HG03196 (cell line): ENCODE data around the gene DNAJB4.
"Not testable (repeated sequence)": the region's sequence is repeated elsewhere in the genome, so short reads cannot be mapped to it uniquely, and the experiment has no call there.

Experiments
- ATAC-seq: cut with Tn5 transposase; IDR thresholded peaks from one replicate; pipeline ENCODE4 v1.9.1; 2021; ENCODE audit not compliant: unreplicated experiment

DNAJB4 gene

DNA sequence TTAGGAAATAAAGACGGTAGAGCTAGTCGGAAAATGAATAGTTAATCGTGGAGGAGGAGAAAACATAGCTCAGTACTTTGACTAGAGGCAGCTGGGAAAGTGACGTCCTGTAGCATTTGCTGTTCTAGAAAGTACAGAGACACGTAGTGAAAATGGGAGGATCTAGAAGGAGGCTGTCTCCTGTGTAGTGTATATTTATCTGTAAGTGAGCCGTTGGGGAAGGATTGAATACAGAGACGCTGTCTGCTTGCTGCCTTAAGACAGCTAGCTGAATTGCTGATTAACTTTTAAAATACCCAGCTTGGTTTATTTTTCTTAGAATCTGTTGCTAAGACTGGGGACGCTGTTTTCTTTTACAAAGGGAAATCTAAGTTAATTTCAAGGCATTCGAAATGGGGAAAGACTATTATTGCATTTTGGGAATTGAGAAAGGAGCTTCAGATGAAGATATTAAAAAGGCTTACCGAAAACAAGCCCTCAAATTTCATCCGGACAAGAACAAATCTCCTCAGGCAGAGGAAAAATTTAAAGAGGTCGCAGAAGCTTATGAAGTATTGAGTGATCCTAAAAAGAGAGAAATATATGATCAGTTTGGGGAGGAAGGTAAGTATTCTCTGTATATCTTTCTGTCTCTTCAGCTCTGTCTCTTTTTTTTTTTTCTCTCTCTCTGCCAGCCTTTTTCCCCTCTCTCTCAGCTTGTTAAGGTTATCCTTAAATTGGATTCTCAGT is at the start of gene DNAJB4:
TSS of gene DNAJB4 (plus strand) at position 221 of the 729 bp plus-strand sequence. CDS start at position 393, 172 bp downstream.
- peak; percentile 98 for ATAC-seq

DNA sequence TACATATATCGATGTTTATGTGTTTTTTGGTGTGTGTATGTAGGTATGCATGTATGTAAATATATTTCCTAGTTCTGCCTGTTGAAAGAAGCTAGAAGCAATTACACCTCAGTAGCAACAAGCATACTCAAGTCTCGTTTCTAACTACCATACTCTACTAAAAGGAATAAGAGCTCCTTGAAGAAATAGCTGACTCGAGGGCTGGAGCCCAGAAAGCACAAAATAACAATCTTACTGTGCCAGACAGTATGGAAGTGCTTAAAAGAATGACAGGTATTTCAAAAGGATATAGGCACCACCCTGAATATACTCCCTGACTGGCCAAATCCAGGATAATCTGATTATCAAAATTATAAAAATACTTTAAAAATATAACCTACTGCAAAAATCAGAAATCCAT is 49.0 kb upstream of the DNAJB4 start:
- no peak for ATAC-seq

DNA sequence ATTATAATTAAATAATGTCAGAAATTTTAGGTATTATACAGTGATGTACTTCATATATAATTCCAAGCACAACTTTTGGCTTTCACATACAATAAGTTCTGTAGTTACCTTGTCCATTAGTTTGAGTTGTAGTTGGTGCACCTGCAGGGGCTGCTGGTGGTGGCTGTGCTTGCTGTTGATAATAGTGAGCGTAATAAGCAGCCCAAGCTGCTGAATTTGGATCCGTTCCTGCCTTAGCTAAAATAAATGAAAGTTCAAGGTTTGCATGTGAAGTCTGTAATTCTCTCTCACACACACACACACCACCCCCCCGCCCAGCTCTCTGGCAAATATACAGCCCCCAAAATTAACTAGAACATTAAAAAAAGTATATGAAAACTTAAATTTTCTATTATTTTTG is 48.3 kb upstream of the DNAJB4 start:
- no peak for ATAC-seq

DNA sequence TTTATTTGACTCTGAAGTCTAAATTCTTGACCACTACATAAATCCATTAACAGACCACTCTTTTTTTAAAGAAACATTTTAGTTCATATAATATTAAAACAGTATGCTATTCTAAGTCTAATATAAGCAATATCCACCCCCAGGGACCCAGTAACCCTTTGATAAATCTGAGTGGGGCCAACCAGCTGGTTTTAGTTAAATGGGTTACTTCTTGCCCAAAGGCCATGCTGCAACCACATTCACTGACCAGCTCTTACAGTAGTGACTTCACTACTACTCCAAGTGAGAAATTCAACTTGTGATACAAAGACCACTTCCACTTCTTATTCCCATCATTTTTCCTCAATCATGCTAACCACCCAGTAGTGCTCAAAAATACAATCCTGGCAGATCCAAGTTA is 46.3 kb upstream of the DNAJB4 start:
- no peak for ATAC-seq

DNA sequence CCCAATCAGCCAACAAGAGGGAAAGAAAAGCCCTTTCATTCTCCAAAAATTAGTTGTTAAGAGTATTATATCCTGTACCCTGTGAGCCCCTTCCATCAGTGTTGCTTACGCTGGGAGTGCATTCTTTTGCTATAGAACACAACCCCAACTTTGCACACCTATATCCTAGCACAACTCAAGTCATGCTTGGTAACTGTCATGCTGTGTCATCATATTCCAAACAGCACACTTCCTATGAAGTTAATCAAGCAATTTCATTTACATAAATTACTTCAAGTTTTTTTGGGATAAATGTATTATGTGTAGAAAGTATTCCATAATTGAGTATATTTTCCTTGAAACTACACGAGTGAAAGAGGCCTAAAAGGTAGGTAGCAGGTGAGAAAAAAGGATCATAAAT is 45.9 kb upstream of the DNAJB4 start:
- no peak for ATAC-seq

DNA sequence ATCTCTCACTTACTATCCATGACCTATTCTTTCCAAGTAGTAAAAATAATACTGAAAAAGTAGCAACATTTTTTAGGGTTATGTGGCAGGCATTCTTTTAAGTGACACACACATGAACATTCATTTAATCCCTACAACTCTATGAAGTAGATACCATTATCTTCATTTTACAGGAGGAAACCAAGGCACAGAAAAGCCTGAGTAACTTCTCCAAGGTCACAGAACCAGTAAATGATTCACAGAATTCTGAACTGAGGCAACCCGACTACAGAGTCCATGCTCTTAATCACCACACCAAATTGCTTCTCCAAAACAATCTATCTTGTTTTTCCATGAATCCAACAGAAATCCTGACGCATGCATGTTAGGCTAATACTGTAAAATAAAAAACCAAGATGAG is 43.3 kb upstream of the DNAJB4 start:
- ATAC-seq: no peak

DNA sequence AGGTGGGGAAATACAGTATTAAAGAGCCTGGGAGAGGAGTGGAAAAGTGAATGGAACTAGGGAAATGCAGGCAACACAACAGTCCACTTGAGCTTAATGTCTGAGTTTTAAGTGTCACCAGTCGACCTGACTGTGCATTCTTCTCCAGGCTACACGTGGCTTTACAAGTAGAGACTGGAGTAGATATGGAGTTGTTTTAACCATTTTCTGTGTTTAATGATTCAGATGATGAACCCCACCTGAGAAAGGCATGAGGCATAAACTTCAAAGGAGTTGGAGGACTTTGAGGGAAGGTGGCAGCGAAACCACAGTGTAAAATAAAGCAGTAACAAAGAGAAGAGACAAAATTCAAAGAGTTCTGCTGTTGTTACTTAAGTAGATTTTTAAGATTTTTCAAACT is 38.4 kb upstream of the DNAJB4 start:
- ATAC-seq: no peak

DNA sequence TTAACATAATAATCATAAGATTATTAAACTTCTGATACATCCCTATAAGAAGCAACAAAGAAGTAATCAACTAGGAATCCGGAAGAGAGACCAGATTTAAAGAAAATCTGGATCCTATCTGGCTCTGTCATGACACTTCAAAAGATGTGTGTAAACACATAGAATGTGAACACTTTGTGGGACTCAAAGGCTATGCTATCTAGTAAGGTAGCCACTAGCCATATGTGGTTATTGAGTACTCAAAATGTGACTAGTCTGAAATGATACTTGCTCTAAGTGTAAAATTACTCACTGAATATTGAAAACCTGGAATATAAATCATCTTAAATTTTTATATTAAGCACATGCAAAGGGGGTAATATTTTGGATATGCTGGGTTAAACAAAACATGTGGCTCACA is 34.5 kb upstream of the DNAJB4 start:
- ATAC-seq: no peak

DNA sequence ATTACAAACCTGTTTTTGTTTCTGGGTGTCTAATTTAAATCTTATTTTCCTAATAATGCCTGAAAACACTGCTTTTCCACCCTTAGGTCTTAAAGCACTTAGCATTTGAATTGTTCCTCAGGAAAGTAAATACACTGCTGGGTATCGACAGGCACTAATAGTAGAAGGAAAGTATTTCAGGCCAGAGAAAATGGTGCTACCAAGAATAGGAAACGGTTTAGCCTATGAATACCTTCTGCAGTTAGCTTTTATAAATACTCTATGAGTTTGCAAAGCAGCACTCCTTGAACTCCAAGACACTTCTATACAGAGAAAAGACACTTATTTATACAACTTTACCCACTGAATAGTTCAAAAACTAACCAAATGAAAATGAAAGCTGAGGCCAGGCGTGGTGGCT is 32.7 kb upstream of the DNAJB4 start:
- no peak for ATAC-seq

DNA sequence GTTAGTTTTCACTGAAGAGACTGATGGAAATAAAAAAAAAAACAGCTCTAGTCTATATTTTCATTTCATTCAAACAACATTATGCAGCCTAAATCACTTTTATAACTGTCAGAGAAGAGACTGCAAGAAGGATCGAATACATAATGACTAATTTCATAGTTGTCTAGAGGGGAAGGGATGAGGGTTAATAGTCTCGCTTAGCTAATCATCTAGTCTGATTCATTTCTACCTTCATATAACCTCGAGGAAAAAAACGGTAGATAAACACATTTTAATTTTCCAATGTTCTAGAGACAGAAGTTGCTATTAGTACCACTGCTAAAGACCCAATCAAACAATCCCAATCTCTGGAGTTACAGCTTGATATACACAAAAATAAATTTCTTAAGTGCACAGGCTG is 29.4 kb upstream of the DNAJB4 start:
- no peak for ATAC-seq

DNA sequence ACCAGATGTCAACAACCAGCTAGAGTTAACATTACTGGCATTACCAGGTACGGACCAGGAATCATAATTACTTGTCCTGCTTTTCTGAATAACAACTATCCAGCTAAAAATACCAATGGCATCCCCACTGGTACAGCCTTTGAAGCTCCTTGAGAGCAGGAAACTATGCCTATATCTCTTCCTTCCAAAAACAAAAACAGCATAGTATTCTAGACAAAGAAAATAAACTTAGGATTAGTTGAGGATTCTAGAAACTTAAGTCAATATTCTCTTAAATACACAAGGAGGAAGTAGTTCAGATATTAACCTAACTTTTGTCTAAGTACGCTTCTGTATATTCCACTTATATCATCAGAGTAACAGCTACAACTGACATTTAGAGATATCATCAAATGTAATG is 28.8 kb upstream of the DNAJB4 start:
- ATAC-seq: no peak

DNA sequence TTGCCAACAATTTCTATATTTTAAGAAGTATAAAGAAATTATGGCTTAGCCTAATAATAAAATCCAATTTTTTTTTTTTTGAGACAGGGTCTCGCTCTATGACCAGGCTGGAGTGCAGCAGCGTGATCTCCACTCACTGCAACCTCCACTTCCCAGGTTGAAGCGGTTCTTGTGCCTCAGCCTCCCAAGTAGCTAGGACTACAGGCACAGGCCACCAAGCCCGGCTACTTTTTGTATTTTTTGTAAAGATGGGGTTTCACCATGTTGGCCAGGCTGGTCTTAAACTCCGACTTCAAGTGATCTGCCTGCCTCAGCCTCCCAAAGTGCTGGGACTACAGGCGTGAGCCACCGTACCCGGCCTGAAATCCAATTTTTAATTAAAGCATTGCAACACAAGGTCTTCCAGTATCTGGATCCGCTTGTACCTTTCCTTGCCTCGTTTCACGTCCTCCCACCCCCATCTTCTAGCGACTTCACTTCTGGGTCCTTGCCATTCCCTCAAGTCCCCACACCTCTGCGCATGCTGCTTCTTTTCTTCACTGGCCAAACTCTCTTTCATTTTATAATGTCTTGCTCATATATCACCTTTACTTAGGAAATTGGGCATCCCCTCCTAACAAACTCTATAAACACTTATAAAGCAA is 28.2 kb upstream of the DNAJB4 start:
- ATAC-seq: no peak

DNA sequence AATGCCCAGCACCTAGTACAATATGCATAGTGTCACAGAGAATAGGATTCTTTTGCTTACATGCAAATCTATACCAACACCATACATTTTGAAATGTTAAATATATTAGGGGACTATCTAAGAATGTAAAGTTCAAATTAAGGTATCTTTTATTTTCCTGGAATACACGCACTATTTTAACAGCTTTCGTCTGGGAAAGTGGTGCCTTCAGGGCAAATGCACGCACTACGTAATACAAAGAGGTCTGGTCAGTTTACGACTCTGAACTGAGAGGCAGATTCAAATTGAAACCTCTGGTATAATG is 26.8 kb upstream of the DNAJB4 start:
- ATAC-seq: no peak

DNA sequence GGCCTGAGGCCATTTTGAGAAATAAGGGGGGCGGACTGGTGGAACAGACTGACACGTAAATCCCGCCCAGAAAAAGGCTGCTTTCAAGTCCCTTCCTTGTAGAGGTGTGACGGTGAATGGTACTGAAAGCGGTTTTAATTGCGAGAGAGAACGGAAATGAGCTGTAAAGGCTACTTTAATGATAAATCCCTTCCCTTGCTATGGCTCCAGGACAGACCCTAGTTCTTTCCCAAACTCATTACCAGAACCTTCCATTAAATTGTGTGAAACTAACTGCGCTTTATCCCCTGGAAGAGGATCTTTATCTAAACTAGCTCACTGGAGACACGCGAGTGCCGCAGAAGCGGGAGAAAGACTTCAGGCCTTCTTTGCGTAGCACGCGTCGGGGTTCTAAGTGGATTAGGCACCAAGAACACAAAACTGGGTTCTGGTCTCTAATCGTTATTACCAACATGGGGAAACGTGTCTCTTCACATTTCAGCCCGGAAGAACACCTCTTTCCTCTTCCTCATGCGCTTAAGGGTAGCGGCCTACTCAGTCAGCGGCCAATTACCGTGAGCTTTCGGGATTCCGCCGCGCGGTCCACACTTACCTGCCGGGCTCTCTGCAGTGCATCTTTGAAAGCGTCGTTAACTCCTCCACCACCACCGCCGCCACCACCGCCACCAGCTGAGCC is 26.3 kb upstream of the DNAJB4 start:
- ATAC-seq: peak; percentile 77

DNA sequence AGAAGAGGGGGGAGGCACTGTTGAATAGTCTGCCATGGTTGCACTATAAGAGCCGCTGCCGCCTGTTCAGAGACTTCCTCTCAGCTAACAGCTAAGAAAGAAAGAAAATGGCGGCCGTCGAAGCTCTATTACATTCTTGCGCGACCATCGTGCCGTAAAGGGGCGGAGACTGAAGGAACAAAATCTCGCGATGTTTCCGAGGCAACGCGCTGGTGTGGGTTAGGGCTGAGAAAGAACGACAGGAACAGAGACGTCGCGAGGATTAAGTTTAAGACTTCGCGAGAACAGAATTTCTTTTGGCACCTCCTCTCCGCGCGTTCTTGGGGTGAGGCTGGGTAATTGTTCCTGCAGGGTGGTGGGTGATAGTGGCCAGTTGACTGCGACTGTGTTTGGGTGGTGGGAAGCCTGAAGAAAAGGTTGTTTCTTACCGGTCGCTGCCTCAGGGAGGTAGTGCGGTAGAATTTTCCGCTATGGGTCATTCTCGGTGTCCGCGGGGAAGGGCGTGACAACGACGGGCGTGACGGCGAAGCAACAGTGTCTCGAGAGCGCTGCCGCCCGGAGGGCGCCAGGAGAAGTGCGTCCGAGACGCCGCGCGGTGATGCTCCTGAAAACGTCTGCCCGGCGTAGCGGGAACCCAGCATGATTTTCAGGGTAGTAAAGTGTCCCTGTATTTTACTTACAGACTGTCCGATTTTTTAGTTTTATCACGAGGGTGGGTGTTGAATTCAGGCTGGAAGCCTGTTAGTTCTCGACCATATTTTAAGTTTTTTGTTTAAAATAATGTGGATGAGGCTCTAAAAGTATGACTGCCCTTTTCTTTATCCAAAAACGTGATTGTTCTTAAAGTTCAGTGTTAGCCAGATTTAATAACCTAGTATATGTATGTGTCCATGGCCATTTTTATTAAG is 25.5 kb upstream of the DNAJB4 start, which contains the start of gene FUBP1:
TSS of gene FUBP1 (minus strand) at position 104 of the 908 bp plus-strand sequence. CDS start at position 36, 68 bp downstream.
- ATAC-seq: peak; percentile 79

DNA sequence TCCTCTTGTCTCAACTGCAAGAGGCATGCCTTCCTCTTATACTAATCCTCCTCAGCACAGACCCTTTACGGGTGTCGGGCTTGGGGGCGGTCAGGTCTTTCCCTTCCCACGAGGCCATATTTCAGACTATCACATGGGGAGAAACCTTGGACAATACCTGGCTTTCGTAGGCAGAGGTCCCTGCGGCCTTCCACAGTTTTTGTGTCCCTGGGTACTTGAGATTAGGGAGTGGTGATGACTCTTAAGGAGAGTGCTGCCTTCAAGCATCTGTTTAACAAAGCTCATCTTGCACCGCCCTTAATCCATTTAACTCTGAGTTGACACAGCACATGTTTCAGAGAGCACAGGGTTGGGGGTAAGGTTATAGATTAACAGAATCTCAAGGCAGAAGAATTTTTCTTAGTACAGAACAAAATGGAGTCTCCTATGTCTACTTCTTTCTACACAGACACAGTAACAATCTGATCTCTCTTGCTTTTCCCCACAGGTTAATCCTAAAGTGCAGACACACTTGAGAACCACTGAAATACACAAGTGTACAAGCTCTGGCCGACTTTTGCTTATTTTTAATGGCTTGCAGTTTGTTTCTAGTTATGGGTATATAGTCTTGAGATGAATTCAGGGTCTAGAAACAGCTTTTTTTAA is 21.3 kb upstream of the DNAJB4 start:
- not testable (repeated sequence) for ATAC-seq

DNA sequence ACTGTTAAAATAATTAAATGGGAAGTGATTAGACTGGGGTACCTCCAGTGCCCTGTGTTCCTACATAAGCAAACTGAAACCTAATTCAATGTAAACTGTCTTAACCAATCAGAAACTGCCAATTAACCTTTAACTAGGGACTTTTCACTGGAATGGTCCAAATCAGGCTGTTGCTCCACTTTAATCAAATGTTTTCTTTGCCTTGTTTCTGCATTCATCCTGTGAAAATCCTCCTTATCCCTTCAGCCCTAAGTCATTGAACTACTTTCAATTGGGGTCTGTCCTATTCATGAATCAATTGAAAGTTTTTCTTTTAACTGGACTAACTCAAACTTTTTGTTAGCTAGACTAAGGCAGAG is 20.8 kb upstream of the DNAJB4 start:
- no peak for ATAC-seq

DNA sequence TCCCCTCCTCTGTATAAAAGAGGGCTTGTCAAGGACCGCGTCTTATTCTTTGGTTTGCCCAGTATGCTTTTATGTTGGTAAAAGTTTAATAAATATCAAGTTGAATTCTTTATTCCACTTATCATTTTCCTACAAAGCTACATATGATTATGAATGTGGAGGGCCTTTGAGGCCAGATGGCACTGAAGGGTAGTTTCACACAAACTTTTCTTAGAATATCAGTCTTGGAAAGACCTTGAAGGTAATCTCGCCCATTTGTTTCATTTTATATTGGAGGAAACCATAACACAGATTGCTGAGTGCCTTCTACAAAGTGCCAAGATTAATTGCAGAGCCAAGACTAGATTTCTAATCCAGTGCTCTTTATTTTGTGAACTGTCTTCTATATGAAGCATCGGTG is 20.1 kb upstream of the DNAJB4 start:
- no peak for ATAC-seq

DNA sequence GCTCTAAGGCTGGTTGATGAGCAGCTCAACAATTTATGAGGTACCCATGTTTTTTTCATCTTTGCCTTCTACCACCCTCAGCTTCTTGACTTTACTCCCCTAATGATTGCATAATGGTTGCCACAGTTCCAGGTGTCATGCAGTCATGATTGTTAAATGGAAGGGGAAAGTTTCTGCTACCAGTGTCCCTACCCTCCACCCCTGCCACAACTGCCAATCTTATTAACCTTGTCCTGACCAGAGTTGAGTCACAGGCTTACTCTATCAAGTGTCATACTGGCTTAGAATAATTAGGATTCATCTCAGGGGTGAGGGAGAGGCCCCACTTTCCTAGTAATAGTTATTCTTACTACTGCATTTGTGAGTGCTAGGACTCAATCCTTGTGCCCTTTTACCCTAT is 17.9 kb upstream of the DNAJB4 start:
- no peak for ATAC-seq

DNA sequence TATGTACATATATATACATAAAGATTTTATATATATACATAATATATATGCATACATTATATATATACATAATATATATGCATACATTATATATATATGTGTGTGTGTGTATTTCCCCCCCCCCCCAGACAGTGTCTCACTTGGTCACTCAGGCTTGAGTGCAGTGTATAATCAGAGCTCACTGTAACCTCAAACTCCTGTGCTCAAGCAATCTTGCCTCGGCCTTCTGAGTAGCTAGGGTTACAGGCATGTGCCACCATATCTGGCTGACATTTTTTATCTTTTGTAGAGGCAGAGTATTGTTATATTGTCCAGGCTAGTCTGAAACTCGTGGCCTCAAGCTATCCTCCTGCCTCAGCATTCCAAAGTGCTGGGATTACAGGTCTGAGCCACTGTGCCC is 16.8 kb upstream of the DNAJB4 start:
- ATAC-seq: no peak

DNA sequence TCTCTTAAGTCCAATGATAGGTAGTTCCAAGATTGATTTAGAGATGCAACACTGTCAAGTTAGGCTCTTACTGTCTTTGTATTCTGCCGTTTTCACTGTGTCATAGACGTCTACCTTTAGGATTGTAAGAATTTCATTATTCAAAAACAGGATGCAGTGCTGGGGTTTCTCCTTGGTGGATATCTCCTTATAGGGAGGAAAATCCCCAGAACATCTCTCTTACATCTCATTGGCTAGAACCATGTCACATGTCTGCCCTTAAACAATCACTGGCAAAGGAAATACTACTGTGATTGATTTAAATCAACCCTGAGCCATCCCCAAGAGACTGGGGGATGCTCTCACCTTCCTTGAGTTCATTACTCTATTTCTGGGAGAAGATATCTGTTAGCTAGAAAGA is 15.0 kb upstream of the DNAJB4 start:
- ATAC-seq: no peak
